ENCODE data around the gene PRKCB.
A peak's percentile ranks its signal among the peaks of the same experiment; 100 is the strongest.

The PRKCB gene

GRCh38 chr16:24191876-24192402 lies 356.2 kb downstream of the PRKCB start:
- peaks cover 7% of the 10 kb centered on the region for H3K4me1 ChIP-seq (ENCODE audit: control insufficient read depth, insufficient read depth, low read length, poor library complexity, severe bottlenecking)
- H3K4me3 ChIP-seq (ENCODE audit: extremely low read depth, insufficient read depth, low read length, poor library complexity, severe bottlenecking), result no peak overlapping the region
- no peaks in the 10 kb centered on the region for H3K36me3 ChIP-seq (ENCODE audit: control insufficient read depth, insufficient read depth, low read length)
- H3K9me3 ChIP-seq (ENCODE audit: control insufficient read depth, low read length), result no peaks in the 10 kb centered on the region
- H3K27ac ChIP-seq (ENCODE audit: low read depth, low read length, severe bottlenecking), result no peak overlapping the region
- WGBS, 2 experiments (ENCODE audit: insufficient coverage in 2 of 2), result 87 to 89% methylated on average over 5 to 7 of the region's 7 CpGs

DNA sequence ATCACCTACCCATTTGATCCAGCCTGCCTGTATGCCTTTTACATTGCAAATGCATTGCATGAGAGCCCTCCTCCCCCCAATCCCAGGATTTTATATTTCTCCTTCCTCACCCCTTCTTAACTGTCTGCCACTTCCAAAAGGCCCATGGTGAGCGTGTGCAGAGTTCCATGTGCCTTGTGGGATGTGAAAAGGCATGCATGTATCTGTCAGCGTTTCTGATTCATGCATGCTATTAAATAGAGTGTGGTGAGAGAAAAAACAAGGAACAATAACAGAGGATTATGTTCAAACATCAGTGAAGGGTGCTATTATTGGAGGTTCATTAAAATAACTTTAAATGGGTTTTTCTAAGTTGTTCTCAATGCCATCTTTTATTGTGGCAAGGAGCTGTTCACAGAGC lies 359.4 kb downstream of the PRKCB start:
- Histone ChIP-seq H3K9me3 (ENCODE audit: control insufficient read depth, low read length) (no peaks in the 10 kb centered on the region), H3K36me3 (ENCODE audit: control insufficient read depth, insufficient read depth, low read length) (no peaks in the 10 kb centered on the region), H3K4me3 (ENCODE audit: extremely low read depth, insufficient read depth, low read length, poor library complexity, severe bottlenecking) (no peak overlapping the region), H3K4me1 (ENCODE audit: control insufficient read depth, insufficient read depth, low read length, poor library complexity, severe bottlenecking) (no peaks in the 10 kb centered on the region), H3K27ac (ENCODE audit: low read depth, low read length, severe bottlenecking) (no peak overlapping the region)
- 90 to 100% methylated on average over 1 of the region's 2 CpGs for WGBS, 2 experiments (ENCODE audit: insufficient coverage in 2 of 2)

DNA sequence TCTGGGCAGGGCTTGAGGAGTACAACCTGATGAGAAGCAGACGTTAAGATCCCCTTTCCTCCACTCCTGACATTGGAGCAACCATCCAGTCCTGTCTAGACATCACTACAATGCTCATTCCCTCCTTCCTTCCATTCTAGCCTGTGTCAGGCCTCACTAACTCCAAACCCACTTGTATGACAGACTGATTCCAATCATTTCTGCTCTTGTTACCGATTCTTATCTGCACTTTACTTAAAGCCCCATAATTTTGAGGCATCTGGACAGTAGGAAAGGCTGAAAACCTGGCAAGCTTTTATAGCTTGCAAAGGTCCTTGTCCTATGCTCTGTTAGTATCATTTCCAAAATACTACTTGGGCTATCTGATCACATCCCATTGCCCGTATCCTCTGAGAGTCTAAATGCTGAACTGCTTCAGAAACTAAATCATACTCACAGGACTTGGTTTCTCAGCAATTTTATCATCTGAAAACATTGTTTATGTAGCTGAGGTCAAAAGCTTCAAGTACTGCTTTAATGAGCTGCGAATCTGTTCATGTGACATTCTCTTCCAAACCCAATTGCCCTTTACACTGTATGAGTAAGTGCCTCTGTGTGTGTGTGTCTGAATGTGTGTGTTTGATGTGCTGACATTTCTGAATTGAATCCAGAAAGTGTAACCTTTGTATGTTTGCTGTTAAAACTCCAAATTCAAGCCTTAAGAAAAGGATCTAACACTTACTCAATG lies 363.2 kb downstream of the PRKCB start:
- no peaks in the 10 kb centered on the region for H3K4me1 ChIP-seq (ENCODE audit: control insufficient read depth, insufficient read depth, low read length, poor library complexity, severe bottlenecking)
- WGBS, 2 experiments (ENCODE audit: insufficient coverage in 2 of 2), result 82 to 98% methylated on average over 3 of the region's 4 CpGs
- no peak overlapping the region for H3K4me3 ChIP-seq (ENCODE audit: extremely low read depth, insufficient read depth, low read length, poor library complexity, severe bottlenecking)
- H3K36me3 ChIP-seq (ENCODE audit: control insufficient read depth, insufficient read depth, low read length), result no peaks in the 10 kb centered on the region
- no peak overlapping the region for H3K27ac ChIP-seq (ENCODE audit: low read depth, low read length, severe bottlenecking)
- no peaks in the 10 kb centered on the region for H3K9me3 ChIP-seq (ENCODE audit: control insufficient read depth, low read length)

- 65 to 80% methylated on average over 1 to 2 of the region's 4 CpGs for WGBS, 2 experiments (ENCODE audit: insufficient coverage in 2 of 2)
- H3K36me3 ChIP-seq (ENCODE audit: control insufficient read depth, insufficient read depth, low read length), result no peaks in the 10 kb centered on the region
Measured at GRCh38 chr16:24203675-24204074, 367.9 kb downstream of the PRKCB start.

DNA sequence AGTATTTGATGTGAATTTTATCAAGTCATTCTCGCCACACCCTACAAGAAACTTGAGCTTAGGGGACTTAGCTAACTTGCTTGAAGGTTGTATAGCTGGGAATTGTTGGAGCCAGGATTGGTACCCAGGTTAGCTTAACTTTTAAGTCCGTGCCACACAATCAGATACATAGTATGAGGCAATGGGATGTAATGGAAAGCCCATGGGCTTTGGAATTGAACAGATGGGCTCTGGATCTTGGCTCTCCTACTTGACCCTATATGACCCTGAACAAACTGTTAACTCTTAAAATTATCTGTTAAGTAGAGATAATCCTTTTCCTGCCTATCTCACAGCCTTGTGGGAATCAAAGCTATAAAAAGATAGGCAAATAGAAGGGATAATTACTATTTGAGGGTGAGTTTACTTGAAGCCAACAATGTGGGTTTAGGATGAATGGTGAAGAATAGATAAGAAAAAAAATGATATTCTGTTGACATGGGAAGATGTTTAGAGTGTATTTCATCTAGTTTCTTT lies 368.4 kb downstream of the PRKCB start:
- H3K4me1 ChIP-seq (ENCODE audit: control insufficient read depth, insufficient read depth, low read length, poor library complexity, severe bottlenecking), result no peaks in the 10 kb centered on the region
- no peak overlapping the region for H3K27ac ChIP-seq (ENCODE audit: low read depth, low read length, severe bottlenecking)
- H3K4me3 ChIP-seq (ENCODE audit: extremely low read depth, insufficient read depth, low read length, poor library complexity, severe bottlenecking), result no peak overlapping the region
- H3K36me3 ChIP-seq (ENCODE audit: control insufficient read depth, insufficient read depth, low read length), result no peaks in the 10 kb centered on the region
- WGBS, 2 experiments (ENCODE audit: insufficient coverage in 2 of 2), result no CpG with 5 or more reads among the region's 2 CpGs
- H3K9me3 ChIP-seq (ENCODE audit: control insufficient read depth, low read length), result no peaks in the 10 kb centered on the region

More at GRCh38 chr16:24203675-24204074, 367.9 kb downstream of the PRKCB start:
- Histone ChIP-seq H3K4me3 (ENCODE audit: extremely low read depth, insufficient read depth, low read length, poor library complexity, severe bottlenecking) (no peak overlapping the region), H3K9me3 (ENCODE audit: control insufficient read depth, low read length) (no peaks in the 10 kb centered on the region), H3K27ac (ENCODE audit: low read depth, low read length, severe bottlenecking) (no peak overlapping the region), H3K4me1 (ENCODE audit: control insufficient read depth, insufficient read depth, low read length, poor library complexity, severe bottlenecking) (no peaks in the 10 kb centered on the region)

- Histone ChIP-seq H3K36me3 (ENCODE audit: control insufficient read depth, insufficient read depth, low read length) (no peaks in the 10 kb centered on the region), H3K4me3 (ENCODE audit: extremely low read depth, insufficient read depth, low read length, poor library complexity, severe bottlenecking) (no peak overlapping the region)
- 14 to 29% methylated on average over 1 of the region's 3 CpGs for WGBS, 2 experiments (ENCODE audit: insufficient coverage in 2 of 2)
Measured at GRCh38 chr16:24206926-24207325, 371.1 kb downstream of the PRKCB start.

DNA sequence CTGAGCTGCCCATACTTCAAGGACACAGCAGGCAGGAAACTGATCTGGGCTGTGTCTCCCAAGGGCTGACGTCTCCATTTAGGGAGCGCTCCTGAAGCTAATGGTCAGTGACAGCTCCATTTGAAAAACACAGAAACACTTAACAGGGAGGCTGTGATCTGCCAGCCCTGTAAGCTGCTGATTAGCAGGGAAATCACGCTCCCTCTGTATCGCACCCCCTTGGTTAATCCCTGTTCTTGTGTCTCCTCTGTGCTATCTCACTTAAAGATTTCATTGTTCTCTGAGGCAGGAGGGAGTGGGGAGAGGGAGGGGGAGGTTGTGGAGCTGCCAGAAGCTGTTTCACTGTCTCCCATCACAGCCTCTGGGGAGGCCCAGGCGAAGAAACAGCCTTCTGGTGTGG lies 372.9 kb downstream of the PRKCB start:
- no peaks in the 10 kb centered on the region for H3K4me1 ChIP-seq (ENCODE audit: control insufficient read depth, insufficient read depth, low read length, poor library complexity, severe bottlenecking)
- no peaks in the 10 kb centered on the region for H3K9me3 ChIP-seq (ENCODE audit: control insufficient read depth, low read length)
- no peak overlapping the region for H3K4me3 ChIP-seq (ENCODE audit: extremely low read depth, insufficient read depth, low read length, poor library complexity, severe bottlenecking)
- WGBS, 2 experiments (ENCODE audit: insufficient coverage in 2 of 2), result 31 to 33% methylated on average over 2 of the region's 5 CpGs
- H3K27ac ChIP-seq (ENCODE audit: low read depth, low read length, severe bottlenecking), result peak overlapping the region; percentile 33
- no peaks in the 10 kb centered on the region for H3K36me3 ChIP-seq (ENCODE audit: control insufficient read depth, insufficient read depth, low read length)

More at GRCh38 chr16:24206926-24207325, 371.1 kb downstream of the PRKCB start:
- Histone ChIP-seq H3K9me3 (ENCODE audit: control insufficient read depth, low read length) (no peaks in the 10 kb centered on the region), H3K27ac (ENCODE audit: low read depth, low read length, severe bottlenecking) (no peak overlapping the region), H3K4me1 (ENCODE audit: control insufficient read depth, insufficient read depth, low read length, poor library complexity, severe bottlenecking) (no peaks in the 10 kb centered on the region)

GRCh38 chr16:24214992-24215391 lies 379.2 kb downstream of the PRKCB start:
- no peaks in the 10 kb centered on the region for H3K36me3 ChIP-seq (ENCODE audit: control insufficient read depth, insufficient read depth, low read length)
- H3K4me1 ChIP-seq (ENCODE audit: control insufficient read depth, insufficient read depth, low read length, poor library complexity, severe bottlenecking), result no peaks in the 10 kb centered on the region
- no peak overlapping the region for H3K4me3 ChIP-seq (ENCODE audit: extremely low read depth, insufficient read depth, low read length, poor library complexity, severe bottlenecking)
- H3K27ac ChIP-seq (ENCODE audit: low read depth, low read length, severe bottlenecking), result no peak overlapping the region
- H3K9me3 ChIP-seq (ENCODE audit: control insufficient read depth, low read length), result no peaks in the 10 kb centered on the region
- WGBS, 2 experiments (ENCODE audit: insufficient coverage in 2 of 2), result 100% methylated on average over 1 of the region's 3 CpGs; no CpG with 5 or more reads in 1 of the 2 experiments

DNA sequence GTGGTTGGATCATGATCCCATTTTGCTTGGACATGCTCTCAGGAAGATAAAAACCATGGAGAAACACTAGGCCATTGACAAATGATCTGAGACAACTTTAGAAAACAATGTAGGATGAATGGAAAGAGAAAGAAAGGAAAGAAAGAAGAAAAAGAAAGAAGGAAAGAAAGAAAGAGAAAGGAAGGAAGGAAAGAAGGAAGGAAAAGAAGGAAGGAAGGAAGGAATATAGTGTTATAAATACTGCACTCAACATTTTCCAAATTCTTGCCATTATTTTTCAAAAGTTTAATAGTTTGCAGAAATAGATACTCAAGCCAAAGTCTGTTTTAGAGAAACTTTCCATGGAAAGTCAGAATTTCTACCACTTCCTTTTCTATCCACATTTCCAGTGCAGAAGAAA lies 381.2 kb downstream of the PRKCB start:
- Histone ChIP-seq H3K9me3 (ENCODE audit: control insufficient read depth, low read length) (no peaks in the 10 kb centered on the region), H3K36me3 (ENCODE audit: control insufficient read depth, insufficient read depth, low read length) (no peaks in the 10 kb centered on the region), H3K4me1 (ENCODE audit: control insufficient read depth, insufficient read depth, low read length, poor library complexity, severe bottlenecking) (no peaks in the 10 kb centered on the region), H3K4me3 (ENCODE audit: extremely low read depth, insufficient read depth, low read length, poor library complexity, severe bottlenecking) (no peak overlapping the region), H3K27ac (ENCODE audit: low read depth, low read length, severe bottlenecking) (no peak overlapping the region)

GRCh38 chr16:24217461-24217860 lies 381.7 kb downstream of the PRKCB start:
- Histone ChIP-seq H3K4me3 (ENCODE audit: extremely low read depth, insufficient read depth, low read length, poor library complexity, severe bottlenecking) (no peak overlapping the region), H3K4me1 (ENCODE audit: control insufficient read depth, insufficient read depth, low read length, poor library complexity, severe bottlenecking) (no peaks in the 10 kb centered on the region), H3K9me3 (ENCODE audit: control insufficient read depth, low read length) (no peaks in the 10 kb centered on the region), H3K27ac (ENCODE audit: low read depth, low read length, severe bottlenecking) (no peak overlapping the region), H3K36me3 (ENCODE audit: control insufficient read depth, insufficient read depth, low read length) (no peaks in the 10 kb centered on the region)
- 89 to 95% methylated on average over 3 of the region's 3 CpGs for WGBS, 2 experiments (ENCODE audit: insufficient coverage in 2 of 2)

DNA sequence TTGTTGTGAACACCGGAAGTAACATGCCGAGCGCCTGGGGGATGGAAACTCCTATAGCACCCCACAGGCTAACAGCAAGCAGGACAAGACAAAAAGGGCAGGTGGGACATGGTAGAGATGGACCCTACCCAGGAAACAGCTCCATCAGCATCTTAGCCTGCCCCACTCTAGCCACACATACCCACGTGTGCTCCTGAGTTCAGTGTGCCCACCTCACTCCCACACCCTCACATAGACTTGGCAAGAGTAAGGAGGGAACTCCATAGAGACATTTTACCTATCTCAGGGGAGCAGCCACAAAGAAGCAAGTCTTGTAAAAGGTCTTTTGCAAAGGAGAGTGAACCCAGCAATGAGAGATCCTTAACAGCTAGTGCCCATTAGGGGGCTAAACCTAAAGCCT lies 382.5 kb downstream of the PRKCB start:
- Histone ChIP-seq H3K36me3 (ENCODE audit: control insufficient read depth, insufficient read depth, low read length) (no peaks in the 10 kb centered on the region), H3K27ac (ENCODE audit: low read depth, low read length, severe bottlenecking) (no peak overlapping the region), H3K9me3 (ENCODE audit: control insufficient read depth, low read length) (no peaks in the 10 kb centered on the region), H3K4me1 (ENCODE audit: control insufficient read depth, insufficient read depth, low read length, poor library complexity, severe bottlenecking) (no peaks in the 10 kb centered on the region), H3K4me3 (ENCODE audit: extremely low read depth, insufficient read depth, low read length, poor library complexity, severe bottlenecking) (no peak overlapping the region)
- 100% methylated on average over 1 of the region's 4 CpGs; no CpG with 5 or more reads in 1 of the 2 experiments for WGBS, 2 experiments (ENCODE audit: insufficient coverage in 2 of 2)

Measured in mesodermal cell (in vitro differentiated cells).